Measurements from ENCODE around the gene ZNF614.

GRCh38 chr19:52010674-52011073 lies 17.5 kb downstream of the ZNF614 start:
- TF ChIP-seq POLR2A (IDR thresholded peaks at IDR 0.05) (no peak), CTCF (IDR thresholded peaks at IDR 0.05) (no peak)
